T-helper 22 cell (primary cell): Measurements from ENCODE around the gene AGTR1.

Source experiments
- DNase-seq: peaks from one replicate; pipeline ENCODE4 v3.0.0-alpha.2; 2020; ENCODE audit warnings: low read depth

The AGTR1 gene

GRCh38 chr3:148697306-148698189, at the start of gene AGTR1:
TSS of gene AGTR1 (plus strand) at chr3:148697903. CDS start at chr3:148741036, 43,133 bp downstream.
- DNase-seq, result no peak

- no peak for DNase-seq
These were observed 48.9 kb upstream of the AGTR1 start for GRCh38 chr3:148648685-148649352.

- no peak for DNase-seq
These were observed 46.2 kb upstream of the AGTR1 start for GRCh38 chr3:148651549-148651948.

GRCh38 chr3:148654433-148654832, 43.3 kb upstream of the AGTR1 start:
- no peak for DNase-seq

GRCh38 chr3:148657470-148657869, 40.2 kb upstream of the AGTR1 start:
- DNase-seq, result no peak

GRCh38 chr3:148659512-148659911, 38.2 kb upstream of the AGTR1 start:
- DNase-seq, result no peak

- DNase-seq, result no peak
These were observed 17.4 kb upstream of the AGTR1 start for GRCh38 chr3:148680289-148680688.

- DNase-seq, result no peak
These were observed 16.6 kb upstream of the AGTR1 start for GRCh38 chr3:148681080-148681479.

- no peak for DNase-seq
These were observed 14.7 kb upstream of the AGTR1 start for GRCh38 chr3:148682997-148683396.

- DNase-seq, result no peak
These were observed 3.6 kb upstream of the AGTR1 start for GRCh38 chr3:148694116-148694515.

GRCh38 chr3:148698190-148698810, 597 bp downstream of the AGTR1 start:
- no peak for DNase-seq

- DNase-seq, result no peak
These were observed 7.6 kb downstream of the AGTR1 start for GRCh38 chr3:148705314-148705713.

- no peak for DNase-seq
These were observed 10.1 kb downstream of the AGTR1 start for GRCh38 chr3:148707601-148708380.

- DNase-seq, result no peak
These were observed 10.7 kb downstream of the AGTR1 start for GRCh38 chr3:148708409-148708808.

GRCh38 chr3:148709560-148710253, 12.0 kb downstream of the AGTR1 start:
- no peak for DNase-seq

- DNase-seq, result no peak
These were observed 13.0 kb downstream of the AGTR1 start for GRCh38 chr3:148710665-148711064.

GRCh38 chr3:148711981-148712666, 14.4 kb downstream of the AGTR1 start:
- DNase-seq, result no peak

GRCh38 chr3:148714521-148714920, 16.8 kb downstream of the AGTR1 start:
- no peak for DNase-seq

GRCh38 chr3:148716657-148717056, 19.0 kb downstream of the AGTR1 start:
- DNase-seq, result no peak

- no peak for DNase-seq
These were observed 20.3 kb downstream of the AGTR1 start for GRCh38 chr3:148717885-148718561.
